HCT116 (cell line): ENCODE measurements around the gene FA2H. TPM values are rescaled to one million over a fixed set of nuclear protein-coding genes. Genes with fewer than 3 reads are reported as not detected.

Source experiments
- ATAC-seq: fragments of 200-7000 bp; cut with Tn5 transposase; 2 replicates; pipeline ENCODE4 v1.9.1; 2020; ENCODE audit warnings: mild to moderate bottlenecking, moderate library complexity
- BruUV-seq: library from RNA; stranded (reverse); fragments of 400-500 nt; replicated peaks from 2 replicates; lab custom pipeline; 2021; lab: Mats Ljungman, UMichigan
- CTCF ChIA-PET: fragments of 300-600 bp; sonication (Branson Sonifier 250); formaldehyde crosslinking; loops from one replicate; lab custom pipeline; 2021; ENCODE audit warnings: antibody characterized with exemption; lab: Charles Lee
- POLR2A ChIA-PET: fragments of 300-600, 350-600 bp; sonication (Branson Sonifier 250); formaldehyde crosslinking; loops from one replicate; lab custom pipeline; 2021; ENCODE audit warnings: antibody characterized with exemption; lab: Charles Lee
- RAD21 ChIA-PET, 2 experiments: fragments of 300-600 bp; sonication (Branson Sonifier 250); formaldehyde crosslinking; loops; one replicate each; lab custom pipeline; 2023; ENCODE audit warnings: low total read pairs in 2 of 2; ENCODE audit not compliant: uncharacterized antibody in 2 of 2, unreplicated experiment in 2 of 2, low non-redundant PET in 1 of 2; lab: Charles Lee
- DNase-seq: peaks from one replicate; pipeline ENCODE4 v3.0.0-alpha.2; 2010; ENCODE audit warnings: low read depth, low spot score
- H2AFZ ChIP-seq: fragments of 200-600 bp; shearing (Covaris generic), sonication (generic); 2 replicates; pipeline ENCODE4 v1.6.1; 2017; ENCODE audit warnings: low read depth, mixed run types, mixed read lengths, antibody characterized with exemption, low read length; ENCODE audit not compliant: poor library complexity, severe bottlenecking
- H3K27ac ChIP-seq: 2 replicates; pipeline ENCODE4 v1.5.1; 2012; ENCODE audit warnings: low read depth, low read length
- H3K27me3 ChIP-seq: fragments of 200-600 bp; sonication (generic); 2 replicates; pipeline ENCODE4 v1.6.1; 2016; ENCODE audit warnings: mixed run types, low read length, mixed read lengths; ENCODE audit not compliant: insufficient read depth
- H3K36me3 ChIP-seq, 2 experiments: fragments of 200-500 bp in 1 of 2; fragments of 200-600 bp in 1 of 2; sonication (Bioruptor generic) in 1 of 2; sonication (generic) in 1 of 2; 2 replicates each; pipeline versions ENCODE4 v1.5.1 to v1.6.1; 2014 to 2016; ENCODE audit warnings: low read length in 2 of 2, inconsistent platforms in 1 of 2, mixed read lengths in 1 of 2, mixed run types in 1 of 2; ENCODE audit not compliant: insufficient read depth in 2 of 2, control insufficient read depth in 1 of 2
- H3K4me1 ChIP-seq, 2 experiments: fragments of 200-600 bp in 1 of 2; sonication (generic) in 1 of 2; 2 replicates each; pipeline versions ENCODE4 v1.5.1 to v1.6.1; 2012 to 2017; ENCODE audit warnings: low read length in 2 of 2, inconsistent platforms in 1 of 2, mild to moderate bottlenecking in 1 of 2, mixed read lengths in 1 of 2, mixed run types in 1 of 2, moderate library complexity in 1 of 2; ENCODE audit not compliant: insufficient read depth in 2 of 2, control insufficient read depth in 1 of 2
- H3K4me2 ChIP-seq: fragments of 200-600 bp; sonication (generic); 2 replicates; pipeline ENCODE4 v1.6.1; 2017; ENCODE audit warnings: mixed run types, low read length, mixed read lengths
- H3K4me3 ChIP-seq, 2 experiments: fragments of 200-600 bp in 1 of 2; sonication (generic) in 1 of 2; replicated peaks in 1 of 2; 2 replicates each; pipeline ENCODE4 v1.5.1; 2011 to 2016; ENCODE audit warnings: low read length in 2 of 2, control low read depth in 1 of 2, low read depth in 1 of 2, mild to moderate bottlenecking in 1 of 2, mixed read lengths in 1 of 2, mixed run types in 1 of 2
- H3K79me2 ChIP-seq: fragments of 200-600 bp; sonication (generic); 2 replicates; pipeline ENCODE4 v1.6.1; 2017; ENCODE audit warnings: mild to moderate bottlenecking, mixed run types, low read length, moderate library complexity, mixed read lengths; ENCODE audit not compliant: insufficient read depth
- H3K9ac ChIP-seq: fragments of 200-600 bp; sonication (generic); 2 replicates; pipeline ENCODE4 v1.6.1; 2016; ENCODE audit warnings: low read length, mixed read lengths
- H3K9me2 ChIP-seq: fragments of 200-600 bp; sonication (generic), shearing (Covaris generic); 2 replicates; pipeline ENCODE4 v1.6.1; 2017; ENCODE audit warnings: mixed run types, mild to moderate bottlenecking, moderate library complexity; ENCODE audit not compliant: insufficient read depth
- H3K9me3 ChIP-seq, 2 experiments: fragments of 200-500 bp in 1 of 2; fragments of 200-600 bp in 1 of 2; sonication (Bioruptor generic) in 1 of 2; sonication (generic) in 1 of 2; 2 replicates each; pipeline ENCODE4 v1.6.1; 2014 to 2017; ENCODE audit warnings: low read length in 2 of 2, mixed read lengths in 2 of 2, inconsistent platforms in 1 of 2, low read depth in 1 of 2, mild to moderate bottlenecking in 1 of 2, mixed run types in 1 of 2, moderate library complexity in 1 of 2; ENCODE audit not compliant: control insufficient read depth in 1 of 2, insufficient read depth in 1 of 2
- H4K20me1 ChIP-seq: fragments of 200-600 bp; sonication (generic), shearing (Covaris generic); 2 replicates; pipeline ENCODE4 v1.6.1; 2017; ENCODE audit warnings: mixed run types, mild to moderate bottlenecking, moderate library complexity; ENCODE audit not compliant: insufficient read depth
- ATF3 ChIP-seq: IDR thresholded peaks from 2 replicates; pipeline ENCODE4 v1.6.1; 2012
- CBX3 ChIP-seq: IDR thresholded peaks from 2 replicates; pipeline ENCODE4 v1.6.1; 2012; ENCODE audit warnings: low read depth
- CTCF ChIP-seq, 3 experiments: fragments of 200-600 bp in 1 of 3; sonication (generic) in 1 of 3; IDR thresholded peaks in 2 of 3; conservative IDR thresholded peaks in 1 of 3; 2 replicates each; pipeline ENCODE4 v1.5.1; 2012 to 2017; ENCODE audit warnings: low read depth in 2 of 3, low read length in 2 of 3, antibody characterized with exemption in 1 of 3, borderline replicate concordance in 1 of 3, control low read depth in 1 of 3, mild to moderate bottlenecking in 1 of 3, mixed read lengths in 1 of 3, mixed run types in 1 of 3, moderate library complexity in 1 of 3; ENCODE audit not compliant: insufficient read depth in 1 of 3
- EGR1 ChIP-seq: IDR thresholded peaks from 2 replicates; pipeline ENCODE4 v1.6.1; 2012; ENCODE audit warnings: low read depth
- ELF1 ChIP-seq: IDR thresholded peaks from 2 replicates; pipeline ENCODE4 v1.6.1; 2012; ENCODE audit warnings: low read depth, borderline replicate concordance
- EZH2 ChIP-seq: fragments of 200-600 bp; sonication (generic); IDR thresholded peaks from 2 replicates; pipeline ENCODE4 v1.6.1; 2017; ENCODE audit warnings: antibody characterized with exemption, mixed run types
- EZH2phosphoT487 ChIP-seq: fragments of 200-600 bp; IDR thresholded peaks from 2 replicates; pipeline ENCODE4 v1.6.1; 2018; ENCODE audit warnings: antibody characterized with exemption, borderline replicate concordance
- FOSL1 ChIP-seq: IDR thresholded peaks from 2 replicates; pipeline ENCODE4 v1.6.1; 2012; ENCODE audit warnings: low read depth
- JUND ChIP-seq: IDR thresholded peaks from 2 replicates; pipeline ENCODE4 v1.6.1; 2012
- POLR2A ChIP-seq: IDR thresholded peaks from 2 replicates; pipeline ENCODE4 v1.7.0; 2011; ENCODE audit warnings: borderline replicate concordance; ENCODE audit not compliant: insufficient read depth, insufficient read length; ENCODE audit errors: extremely low read depth
- POLR2AphosphoS5 ChIP-seq: IDR thresholded peaks from 2 replicates; pipeline ENCODE4 v1.6.1; 2011; ENCODE audit warnings: mild to moderate bottlenecking, low read depth, low read length, moderate library complexity
- SIN3A ChIP-seq: IDR thresholded peaks from 2 replicates; pipeline ENCODE4 v1.6.1; 2012; ENCODE audit warnings: low read depth
- SP1 ChIP-seq: IDR thresholded peaks from 2 replicates; pipeline ENCODE4 v1.6.1; 2012; ENCODE audit warnings: low read depth
- SRF ChIP-seq: IDR thresholded peaks from 2 replicates; pipeline ENCODE4 v1.6.1; 2012; ENCODE audit warnings: low read depth
- TCF7L2 ChIP-seq: IDR thresholded peaks from 2 replicates; pipeline ENCODE4 v1.7.0; 2011; ENCODE audit warnings: borderline replicate concordance, inconsistent platforms; ENCODE audit not compliant: insufficient read depth, insufficient read length; ENCODE audit errors: extremely low read depth
- ZNF274 ChIP-seq: fragments of 200-500 bp; sonication (Bioruptor generic); IDR thresholded peaks from 2 replicates; pipeline ENCODE4 v1.6.1; 2014; ENCODE audit warnings: mild to moderate bottlenecking, low read depth, low read length, inconsistent platforms
- intact Hi-C: fragments of 100-400 bp; cut with micrococcal nuclease; formaldehyde crosslinking; loops from 2 replicates; pipeline ENCODE4 v1.10.0; 2022
- total RNA-seq: library from RNA; stranded (reverse); gene quantifications from one replicate; pipeline ENCODE4 v1.2.1, GENCODE V29; 2021; ENCODE audit not compliant: unreplicated experiment

Gene FA2H
- total RNA-seq, 1 experiment from 2014 or later = 11.1 TPM

- BruUV-seq = no TSS peak
- TF ChIP-seq EZH2phosphoT487 (no peak), CTCF (IDR thresholded peaks at IDR 0.05 in 2 of 3, conservative IDR thresholded peaks at IDR 0.05 in 1 of 3; ENCODE audit: borderline replicate concordance in 1 of 3, insufficient read depth in 1 of 3, low read depth in 2 of 3, low read length in 2 of 3) (no peak), SIN3A (no peak), POLR2A (no peak), TCF7L2 (no peak), EGR1 (no peak), POLR2AphosphoS5 (no peak), SRF (no peak), FOSL1 (no peak), ATF3 (no peak), SP1 (no peak), JUND (no peak), ZNF274 (no peak), CBX3 (no peak), ELF1 (no peak), EZH2 (no peak)
- H3K9ac ChIP-seq = no peak overlapping the region
- no peak overlapping the region for H3K4me3 ChIP-seq
- H3K36me3 ChIP-seq = no peaks in the 10 kb centered on the region
- no peaks in the 10 kb centered on the region for H3K9me2 ChIP-seq
- CTCF ChIA-PET = no interaction called here
- H3K4me1 ChIP-seq = peaks cover 0 to 3% of the 10 kb centered on the region in 2 experiments; a peak in 1 of 4 replicates
- intact Hi-C loops = no loop called here
- RAD21 ChIA-PET = no interaction called here
- no peaks in the 10 kb centered on the region for H3K79me2 ChIP-seq
- no peak for ATAC-seq
- no peak for DNase-seq
- H3K4me2 ChIP-seq = no peak overlapping the region
- no peak overlapping the region for H2AFZ ChIP-seq
- no peaks in the 10 kb centered on the region for H3K9me3 ChIP-seq
- H3K27me3 ChIP-seq = no peaks in the 10 kb centered on the region
- POLR2A ChIA-PET = no interaction called here
- H3K27ac ChIP-seq = no peak overlapping the region
- H4K20me1 ChIP-seq = no peaks in the 10 kb centered on the region
These were observed 15.1 kb downstream of the FA2H start for GRCh38 chr16:74759564-74759963.
